ENCODE results near the gene PRRT4.

- no peak for TF ChIP-seq THRA (IDR thresholded peaks at IDR 0.05)
- no peak for TF ChIP-seq BHLHE40 (IDR thresholded peaks at IDR 0.05; ENCODE audit: low read length)
- no peak for TF ChIP-seq HDAC2 (IDR thresholded peaks at IDR 0.05)
- no peak for TF ChIP-seq TGIF2 (CRISPR knock-in tag; IDR thresholded peaks at IDR 0.05)
- TF ChIP-seq, protein P1, sequence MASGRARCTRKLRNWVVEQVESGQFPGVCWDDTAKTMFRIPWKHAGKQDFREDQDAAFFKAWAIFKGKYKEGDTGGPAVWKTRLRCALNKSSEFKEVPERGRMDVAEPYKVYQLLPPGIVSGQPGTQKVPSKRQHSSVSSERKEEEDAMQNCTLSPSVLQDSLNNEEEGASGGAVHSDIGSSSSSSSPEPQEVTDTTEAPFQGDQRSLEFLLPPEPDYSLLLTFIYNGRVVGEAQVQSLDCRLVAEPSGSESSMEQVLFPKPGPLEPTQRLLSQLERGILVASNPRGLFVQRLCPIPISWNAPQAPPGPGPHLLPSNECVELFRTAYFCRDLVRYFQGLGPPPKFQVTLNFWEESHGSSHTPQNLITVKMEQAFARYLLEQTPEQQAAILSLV (tag; IDR thresholded peaks at IDR 0.05): no peak
- no peak for TF ChIP-seq ZNF695 (CRISPR knock-in tag; IDR thresholded peaks at IDR 0.05)
- TF ChIP-seq E2F3 (CRISPR knock-in tag; IDR thresholded peaks at IDR 0.05): no peak
- TF ChIP-seq, protein P2, sequence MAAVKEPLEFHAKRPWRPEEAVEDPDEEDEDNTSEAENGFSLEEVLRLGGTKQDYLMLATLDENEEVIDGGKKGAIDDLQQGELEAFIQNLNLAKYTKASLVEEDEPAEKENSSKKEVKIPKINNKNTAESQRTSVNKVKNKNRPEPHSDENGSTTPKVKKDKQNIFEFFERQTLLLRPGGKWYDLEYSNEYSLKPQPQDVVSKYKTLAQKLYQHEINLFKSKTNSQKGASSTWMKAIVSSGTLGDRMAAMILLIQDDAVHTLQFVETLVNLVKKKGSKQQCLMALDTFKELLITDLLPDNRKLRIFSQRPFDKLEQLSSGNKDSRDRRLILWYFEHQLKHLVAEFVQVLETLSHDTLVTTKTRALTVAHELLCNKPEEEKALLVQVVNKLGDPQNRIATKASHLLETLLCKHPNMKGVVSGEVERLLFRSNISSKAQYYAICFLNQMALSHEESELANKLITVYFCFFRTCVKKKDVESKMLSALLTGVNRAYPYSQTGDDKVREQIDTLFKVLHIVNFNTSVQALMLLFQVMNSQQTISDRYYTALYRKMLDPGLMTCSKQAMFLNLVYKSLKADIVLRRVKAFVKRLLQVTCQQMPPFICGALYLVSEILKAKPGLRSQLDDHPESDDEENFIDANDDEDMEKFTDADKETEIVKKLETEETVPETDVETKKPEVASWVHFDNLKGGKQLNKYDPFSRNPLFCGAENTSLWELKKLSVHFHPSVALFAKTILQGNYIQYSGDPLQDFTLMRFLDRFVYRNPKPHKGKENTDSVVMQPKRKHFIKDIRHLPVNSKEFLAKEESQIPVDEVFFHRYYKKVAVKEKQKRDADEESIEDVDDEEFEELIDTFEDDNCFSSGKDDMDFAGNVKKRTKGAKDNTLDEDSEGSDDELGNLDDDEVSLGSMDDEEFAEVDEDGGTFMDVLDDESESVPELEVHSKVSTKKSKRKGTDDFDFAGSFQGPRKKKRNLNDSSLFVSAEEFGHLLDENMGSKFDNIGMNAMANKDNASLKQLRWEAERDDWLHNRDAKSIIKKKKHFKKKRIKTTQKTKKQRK (IDR thresholded peaks at IDR 0.05; ENCODE audit: borderline replicate concordance, low read depth, low read length): no peak
- no peak for TF ChIP-seq DPF2 (IDR thresholded peaks at IDR 0.05)
Observed at GRCh38 chr7:128389085-128389617, 27.7 kb upstream of the PRRT4 start.

All from K562 (cell line).